Bronchial epithelial cell (primary cell): ENCODE results near the gene KCND3. TPM values are rescaled to one million over a fixed set of nuclear protein-coding genes. Genes with fewer than 3 reads are reported as not detected.

ENCODE experiments used
- DNase-seq: peaks from one replicate; pipeline ENCODE4 v3.0.0-alpha.2; 2010; ENCODE audit warnings: low read depth
- FAIRE-seq: peaks from 2 replicates; lab custom pipeline; 2011; peaks lifted over from hg19 to GRCh38; lab: Jason Lieb, UNC
- H3K27me3 ChIP-seq: 2 replicates; pipeline ENCODE4 v1.5.1; 2011; ENCODE audit warnings: low read length; ENCODE audit not compliant: control insufficient read depth, insufficient read depth
- H3K36me3 ChIP-seq: 2 replicates; pipeline ENCODE4 v1.5.1; 2011; ENCODE audit warnings: low read length; ENCODE audit not compliant: control insufficient read depth, insufficient read depth
- H3K4me3 ChIP-seq: 2 replicates; pipeline ENCODE4 v1.5.1; 2011; ENCODE audit warnings: mild to moderate bottlenecking, low read depth, low read length, control low read depth
- CTCF ChIP-seq: IDR thresholded peaks from 2 replicates; pipeline ENCODE4 v1.5.1; 2011; ENCODE audit warnings: mild to moderate bottlenecking, moderate library complexity, low read length, control low read depth, inconsistent platforms; ENCODE audit not compliant: insufficient read depth, severe bottlenecking
- total RNA-seq: library from RNA; depleted of rRNA; stranded (reverse); fragments of >200 nt; gene quantifications from 2 replicates; pipeline ENCODE4 v1.2.1, GENCODE V29; 2014

Gene KCND3
- total RNA-seq, 1 donor from 2014 or later: under 0.01 TPM

DNA sequence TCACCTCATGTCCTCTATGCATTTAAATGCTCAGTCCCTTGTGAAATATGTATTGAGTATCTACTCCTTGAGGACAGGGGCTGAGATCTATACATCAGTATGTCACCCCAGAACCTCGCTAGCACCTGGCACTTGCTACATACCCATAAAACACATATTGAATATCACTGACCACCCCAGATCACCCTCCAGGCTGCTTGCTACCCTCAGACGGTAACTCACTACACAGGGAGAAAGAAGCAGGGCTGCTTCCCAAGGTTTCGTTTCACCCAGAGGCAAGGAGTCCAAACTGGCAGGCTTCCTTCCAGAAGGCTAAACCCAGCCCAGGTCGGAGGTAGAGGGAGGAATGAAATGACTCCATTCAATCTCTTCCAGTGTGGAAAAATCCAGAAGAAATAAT lies 258.8 kb downstream of the KCND3 start:
- no peaks in the 10 kb centered on the region for H3K27me3 ChIP-seq
- H3K36me3 ChIP-seq: peaks cover 4% of the 10 kb centered on the region
- FAIRE-seq (no peak), DNase-seq (no peak)
- no peak overlapping the region for H3K4me3 ChIP-seq
- TF ChIP-seq CTCF: no peak

GRCh38 chr1:111729946-111730681 lies 259.4 kb downstream of the KCND3 start:
- no peak for TF ChIP-seq CTCF
- Histone ChIP-seq H3K4me3 (no peak overlapping the region), H3K36me3 (peaks cover 3% of the 10 kb centered on the region), H3K27me3 (no peaks in the 10 kb centered on the region)
- no peak for DNase-seq
- FAIRE-seq: no peak

- H3K4me3 ChIP-seq: no peak overlapping the region
- H3K36me3 ChIP-seq: peaks cover 3% of the 10 kb centered on the region
- FAIRE-seq: no peak
- DNase-seq: no peak
- H3K27me3 ChIP-seq: no peaks in the 10 kb centered on the region
- TF ChIP-seq CTCF: no peak
Observed at GRCh38 chr1:111729271-111729921, 260.1 kb downstream of the KCND3 start.

- no peak for DNase-seq
- H3K36me3 ChIP-seq: peaks cover 3% of the 10 kb centered on the region
- H3K4me3 ChIP-seq: no peak overlapping the region
- H3K27me3 ChIP-seq: no peaks in the 10 kb centered on the region
- no peak for TF ChIP-seq CTCF
- no peak for FAIRE-seq
Observed at GRCh38 chr1:111727056-111727455, 262.4 kb downstream of the KCND3 start.

DNA sequence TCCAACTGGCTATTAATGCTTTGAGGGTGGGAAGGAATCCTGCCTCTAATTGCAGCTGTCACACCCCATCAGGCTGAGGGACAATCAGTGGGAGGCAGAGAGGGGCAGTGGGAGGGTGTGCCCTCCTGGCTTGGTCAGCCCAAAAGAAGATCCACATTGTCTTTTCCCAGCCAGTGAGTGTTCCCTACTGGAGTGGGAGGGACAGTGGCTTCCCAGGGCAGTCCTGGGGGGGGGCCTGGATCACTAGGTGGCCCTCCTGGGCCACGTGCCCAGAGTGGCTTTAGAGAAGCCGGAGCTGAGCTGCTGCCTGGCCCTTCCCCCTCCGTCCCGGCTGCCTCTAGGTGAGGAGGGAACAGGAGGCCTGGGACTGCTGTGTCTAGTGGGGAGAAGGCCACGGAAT lies 264.3 kb downstream of the KCND3 start:
- Histone ChIP-seq H3K27me3 (no peaks in the 10 kb centered on the region), H3K4me3 (no peak overlapping the region), H3K36me3 (peaks cover 3% of the 10 kb centered on the region)
- no peak for TF ChIP-seq CTCF
- FAIRE-seq: no peak
- DNase-seq: no peak
